NCI-H69 (cell line): ENCODE results near the gene ARHGAP42.
"Not testable (repeated sequence)": the region's sequence is repeated elsewhere in the genome, so short reads cannot be mapped to it uniquely, and the experiment has no call there.

Source experiments
- DNase-seq: peaks from one replicate; lab custom pipeline; 2025; lab: John Stamatoyannopoulos, UW

The ARHGAP42 gene

GRCh38 chr11:100872951-100873740 is 186.1 kb downstream of the ARHGAP42 start:
- DNase-seq = peak; percentile 75

- DNase-seq = peak; percentile 73
Measured at GRCh38 chr11:100874203-100874602, 187.1 kb downstream of the ARHGAP42 start.

GRCh38 chr11:100875521-100875869 is 188.4 kb downstream of the ARHGAP42 start:
- no peak for DNase-seq

GRCh38 chr11:100876815-100877520 is 189.9 kb downstream of the ARHGAP42 start:
- peak; percentile 49 for DNase-seq

GRCh38 chr11:100878474-100878873 is 191.4 kb downstream of the ARHGAP42 start:
- no peak for DNase-seq

- DNase-seq = no peak
Measured at GRCh38 chr11:100882957-100883356, 195.9 kb downstream of the ARHGAP42 start.

GRCh38 chr11:100883830-100884229 is 196.7 kb downstream of the ARHGAP42 start:
- no peak for DNase-seq

GRCh38 chr11:100887659-100888058 is 200.6 kb downstream of the ARHGAP42 start:
- no peak for DNase-seq

GRCh38 chr11:100888836-100889235 is 201.7 kb downstream of the ARHGAP42 start:
- DNase-seq = no peak

GRCh38 chr11:100889758-100890157 is 202.7 kb downstream of the ARHGAP42 start:
- no peak for DNase-seq

GRCh38 chr11:100890789-100891188 is 203.7 kb downstream of the ARHGAP42 start:
- no peak for DNase-seq

- no peak for DNase-seq
Measured at GRCh38 chr11:100892886-100893285, 205.8 kb downstream of the ARHGAP42 start.

- DNase-seq = no peak
Measured at GRCh38 chr11:100895449-100895848, 208.4 kb downstream of the ARHGAP42 start.

GRCh38 chr11:100895976-100896375 is 208.9 kb downstream of the ARHGAP42 start:
- DNase-seq = not testable (repeated sequence)

GRCh38 chr11:100901471-100901870 is 214.4 kb downstream of the ARHGAP42 start:
- not testable (repeated sequence) for DNase-seq

GRCh38 chr11:100902454-100903141 is 215.5 kb downstream of the ARHGAP42 start:
- DNase-seq = no peak

GRCh38 chr11:100903284-100903683 is 216.2 kb downstream of the ARHGAP42 start:
- no peak for DNase-seq

GRCh38 chr11:100905684-100906083 is 218.6 kb downstream of the ARHGAP42 start:
- DNase-seq = no peak

- DNase-seq = no peak
Measured at GRCh38 chr11:100908746-100909145, 221.7 kb downstream of the ARHGAP42 start.

GRCh38 chr11:100910808-100911207 is 223.7 kb downstream of the ARHGAP42 start:
- no peak for DNase-seq

- DNase-seq = no peak
Measured at GRCh38 chr11:100914415-100915110, 227.5 kb downstream of the ARHGAP42 start.
